CD4-positive, alpha-beta T cell treated with Interleukin-6 for 4 hours (primary cell): ENCODE measurements around the gene CCDC116.

Experiments used
- DNase-seq: peaks from one replicate; pipeline ENCODE4 v3.0.0-alpha.2; 2020; ENCODE audit warnings: mixed read lengths

Gene CCDC116

DNA sequence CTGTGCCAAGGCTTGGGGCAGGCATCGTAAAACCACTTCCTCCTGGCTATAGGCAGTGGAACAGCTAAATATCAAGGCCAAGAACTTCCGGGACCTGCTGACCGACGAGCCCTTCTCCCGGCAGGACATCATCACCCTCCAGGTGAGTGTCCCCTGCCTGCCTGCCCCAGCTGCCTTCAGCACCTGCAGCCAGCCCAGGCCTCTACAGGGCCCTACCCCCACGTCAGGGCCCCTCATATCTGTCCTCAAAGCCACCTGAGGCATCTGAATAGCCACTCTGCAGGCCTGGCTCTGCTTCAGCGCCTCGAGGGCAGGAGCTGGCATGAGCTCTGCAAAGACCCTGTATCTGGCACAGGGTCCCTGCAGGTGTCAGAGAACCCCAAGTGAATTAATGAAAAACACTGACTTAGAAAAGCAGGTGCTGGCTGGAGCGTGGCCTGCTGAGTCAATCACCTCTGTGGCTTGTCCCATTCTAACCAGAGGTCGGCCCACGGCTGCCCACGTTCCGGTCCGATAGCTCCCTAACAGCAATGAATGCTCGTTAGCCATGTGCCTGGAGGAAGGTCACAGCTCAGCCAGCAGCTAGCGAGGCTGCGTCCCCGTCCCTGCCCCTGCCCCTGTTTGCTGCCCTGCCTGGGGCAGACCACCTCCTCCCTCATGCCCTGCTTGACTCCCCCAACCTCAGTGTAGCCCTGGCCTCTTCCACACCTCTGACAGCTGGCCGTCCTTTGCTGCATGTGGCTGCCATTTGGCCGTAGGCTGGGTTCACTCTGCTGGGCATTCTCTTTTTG lies 50.0 kb downstream of the CCDC116 start:
- no peak for DNase-seq

DNA sequence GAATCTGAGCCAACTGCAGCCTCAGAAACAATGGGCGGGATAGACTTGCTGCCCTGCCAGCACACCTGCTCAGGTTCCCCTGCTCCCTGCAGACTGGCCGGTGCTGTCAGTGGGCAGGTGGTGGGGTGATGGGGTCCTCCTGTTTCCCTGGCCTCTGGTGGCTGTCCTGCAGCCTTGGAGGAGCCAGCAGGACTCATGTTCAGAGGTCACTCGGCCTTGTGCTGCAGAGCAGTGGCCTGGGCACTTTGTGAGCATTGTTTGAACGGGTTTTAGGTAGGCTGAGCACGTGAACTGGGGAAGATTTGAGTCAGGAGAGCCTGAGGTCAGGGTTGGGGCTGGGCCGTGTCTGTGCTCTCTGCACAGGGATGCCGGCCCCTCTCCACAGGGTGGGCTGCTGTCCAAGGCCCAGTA lies 50.8 kb downstream of the CCDC116 start:
- DNase-seq, result no peak

DNA sequence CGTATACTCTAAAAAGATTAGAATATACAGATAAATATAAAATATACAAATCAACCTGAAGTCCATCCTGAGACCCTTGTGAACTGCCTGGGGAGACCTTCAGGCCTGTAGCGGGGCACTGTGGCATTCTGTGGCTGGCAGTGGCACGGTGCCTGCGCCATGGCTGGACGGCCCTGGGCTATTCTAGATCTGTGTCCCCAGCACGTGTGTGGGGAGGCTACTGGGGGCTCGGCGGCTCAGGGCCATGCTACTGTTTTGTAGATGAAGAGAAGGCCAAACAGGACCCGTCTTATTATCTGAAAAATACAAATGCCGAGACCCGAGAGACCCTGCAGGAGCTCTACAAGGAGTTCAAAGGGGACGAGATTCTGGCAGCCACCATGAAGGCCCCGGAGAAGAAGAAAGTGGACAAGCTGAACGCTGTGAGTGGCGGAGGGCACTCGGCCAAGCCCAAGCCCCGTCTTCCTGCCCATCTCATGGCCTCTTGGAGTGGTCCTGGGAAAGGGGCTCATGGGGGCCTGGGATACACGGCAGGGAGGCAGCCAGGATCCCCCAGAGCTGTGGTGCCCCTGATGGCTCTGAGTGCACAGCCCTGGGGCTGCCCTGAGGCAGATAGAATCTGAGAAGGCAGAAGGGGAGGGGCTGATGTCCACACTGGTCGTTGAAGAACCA lies 52.1 kb downstream of the CCDC116 start:
- no peak for DNase-seq

DNA sequence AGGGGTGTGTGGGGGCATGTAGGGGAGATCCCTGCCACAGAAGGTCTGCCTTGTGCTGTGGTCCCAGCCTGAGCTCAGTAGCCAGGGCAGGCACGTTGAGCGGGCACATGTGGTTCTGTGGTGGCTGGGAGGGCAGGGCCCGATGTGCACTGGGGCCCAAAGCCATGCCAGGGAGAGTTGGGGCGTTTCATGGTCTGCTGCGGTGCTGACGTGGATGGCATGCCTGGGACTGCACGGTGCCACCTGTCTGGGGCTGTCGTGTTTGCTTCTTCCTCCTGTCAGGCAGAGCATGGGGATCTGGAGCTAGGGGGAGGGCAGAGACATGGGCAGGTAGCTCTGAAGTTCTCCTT lies 52.6 kb downstream of the CCDC116 start:
- DNase-seq, result no peak

DNA sequence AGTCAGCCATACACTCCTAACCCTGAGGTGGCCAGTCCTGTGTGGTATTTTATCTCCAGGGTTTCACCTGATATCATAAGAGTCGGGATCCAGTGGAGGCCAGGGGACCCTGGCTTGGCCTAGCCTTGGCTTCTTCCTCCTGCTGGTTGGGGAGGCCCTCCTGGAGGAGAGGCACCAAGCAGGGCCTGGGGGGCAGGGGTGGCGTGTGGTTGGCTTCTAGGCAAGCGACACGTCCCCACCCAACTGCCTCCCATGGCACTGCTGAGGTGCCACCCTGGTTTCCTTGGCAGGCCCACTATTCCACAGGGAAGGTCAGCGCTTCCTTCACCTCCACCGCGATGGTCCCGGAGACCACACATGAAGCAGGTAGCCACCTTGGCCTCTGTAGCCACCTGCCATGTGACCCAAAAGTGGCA lies 53.6 kb downstream of the CCDC116 start:
- DNase-seq, result no peak
